Retinal pigment epithelial cell (primary cell): ENCODE measurements around the gene TRAT1.

ENCODE experiments used
- DNase-seq: peaks from one replicate; pipeline ENCODE4 v3.0.0-alpha.2; 2010; ENCODE audit warnings: low read depth
- H3K4me3 ChIP-seq: 2 replicates; pipeline ENCODE4 v1.5.1; 2011; ENCODE audit warnings: mild to moderate bottlenecking, low read length, control low read depth, moderate library complexity
- TF ChIP-seq, protein P1 (sequence below): conservative IDR thresholded peaks from 2 replicates; pipeline ENCODE4 v1.5.1; 2011; ENCODE audit warnings: low read depth, low read length, control low read depth, inconsistent platforms

Gene TRAT1, protein sequence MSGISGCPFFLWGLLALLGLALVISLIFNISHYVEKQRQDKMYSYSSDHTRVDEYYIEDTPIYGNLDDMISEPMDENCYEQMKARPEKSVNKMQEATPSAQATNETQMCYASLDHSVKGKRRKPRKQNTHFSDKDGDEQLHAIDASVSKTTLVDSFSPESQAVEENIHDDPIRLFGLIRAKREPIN

DNA sequence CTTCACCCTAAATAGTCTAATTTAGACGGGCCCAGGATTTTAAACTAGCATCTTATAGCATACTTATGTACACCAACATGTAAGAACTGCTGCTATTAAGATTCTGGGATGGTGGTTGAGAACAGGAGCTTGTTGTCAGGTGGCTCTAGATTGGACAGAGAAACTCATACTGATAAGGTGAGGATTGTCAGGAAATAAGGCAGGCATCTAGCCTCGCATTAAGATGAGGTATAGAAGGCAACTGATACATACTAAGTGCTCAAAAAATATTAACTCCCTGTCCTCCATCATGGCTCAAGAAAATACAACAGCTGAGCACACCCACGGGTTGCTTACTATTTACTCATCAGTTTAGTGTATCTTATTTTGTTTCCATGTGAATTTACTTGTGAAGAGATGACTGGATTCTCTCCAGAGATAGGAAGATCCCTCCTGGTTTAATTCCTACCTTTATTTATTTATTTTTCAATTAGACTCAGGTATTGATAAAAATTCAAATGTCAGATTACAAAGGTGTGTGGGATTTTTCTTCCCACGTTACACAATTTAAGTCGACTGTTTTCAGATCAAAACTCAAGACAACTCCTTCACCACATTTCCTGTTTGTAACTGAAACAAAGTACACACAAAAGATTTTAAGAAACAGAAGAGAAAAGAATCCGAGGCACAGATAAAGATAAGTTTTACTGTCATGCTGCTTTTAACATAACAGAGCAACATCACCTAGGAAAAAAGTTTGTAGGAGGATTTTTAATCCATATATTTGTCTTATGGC lies at the start of gene TRAT1:
TRAT1 (plus strand) TSS at position 664 of the 775 bp plus-strand sequence. CDS start 142 bp downstream, outside the sequence.
- no peak for DNase-seq
- TF ChIP-seq, protein P1, sequence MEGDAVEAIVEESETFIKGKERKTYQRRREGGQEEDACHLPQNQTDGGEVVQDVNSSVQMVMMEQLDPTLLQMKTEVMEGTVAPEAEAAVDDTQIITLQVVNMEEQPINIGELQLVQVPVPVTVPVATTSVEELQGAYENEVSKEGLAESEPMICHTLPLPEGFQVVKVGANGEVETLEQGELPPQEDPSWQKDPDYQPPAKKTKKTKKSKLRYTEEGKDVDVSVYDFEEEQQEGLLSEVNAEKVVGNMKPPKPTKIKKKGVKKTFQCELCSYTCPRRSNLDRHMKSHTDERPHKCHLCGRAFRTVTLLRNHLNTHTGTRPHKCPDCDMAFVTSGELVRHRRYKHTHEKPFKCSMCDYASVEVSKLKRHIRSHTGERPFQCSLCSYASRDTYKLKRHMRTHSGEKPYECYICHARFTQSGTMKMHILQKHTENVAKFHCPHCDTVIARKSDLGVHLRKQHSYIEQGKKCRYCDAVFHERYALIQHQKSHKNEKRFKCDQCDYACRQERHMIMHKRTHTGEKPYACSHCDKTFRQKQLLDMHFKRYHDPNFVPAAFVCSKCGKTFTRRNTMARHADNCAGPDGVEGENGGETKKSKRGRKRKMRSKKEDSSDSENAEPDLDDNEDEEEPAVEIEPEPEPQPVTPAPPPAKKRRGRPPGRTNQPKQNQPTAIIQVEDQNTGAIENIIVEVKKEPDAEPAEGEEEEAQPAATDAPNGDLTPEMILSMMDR = no peak
- H3K4me3 ChIP-seq = no peak within 1 kb of the TSS

GRCh38 chr3:108775649-108776048 lies 46.9 kb upstream of the TRAT1 start:
- TF ChIP-seq, protein P1 = no peak
- no peak overlapping the region for H3K4me3 ChIP-seq
- no peak for DNase-seq

DNA sequence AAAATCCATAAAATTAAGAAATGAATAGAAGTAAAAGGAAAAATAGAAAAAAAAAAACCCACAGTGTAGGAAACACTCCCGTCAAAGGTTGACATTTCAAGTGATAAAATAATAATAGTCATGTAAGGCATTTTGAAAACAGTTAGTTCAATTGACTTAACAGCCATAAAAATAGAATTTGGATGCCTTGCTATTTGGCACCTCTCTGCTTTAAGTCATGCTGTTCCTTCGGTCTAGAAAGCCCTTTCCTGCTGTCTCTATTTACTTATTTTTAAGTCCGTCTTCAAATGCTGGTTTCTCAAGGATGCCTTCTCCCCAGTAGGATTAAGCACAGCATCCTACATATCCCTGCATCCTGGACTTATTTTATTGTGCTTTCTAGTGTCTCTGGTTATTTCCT lies 43.1 kb upstream of the TRAT1 start:
- TF ChIP-seq, protein P1 = no peak
- no peak overlapping the region for H3K4me3 ChIP-seq
- no peak for DNase-seq

DNA sequence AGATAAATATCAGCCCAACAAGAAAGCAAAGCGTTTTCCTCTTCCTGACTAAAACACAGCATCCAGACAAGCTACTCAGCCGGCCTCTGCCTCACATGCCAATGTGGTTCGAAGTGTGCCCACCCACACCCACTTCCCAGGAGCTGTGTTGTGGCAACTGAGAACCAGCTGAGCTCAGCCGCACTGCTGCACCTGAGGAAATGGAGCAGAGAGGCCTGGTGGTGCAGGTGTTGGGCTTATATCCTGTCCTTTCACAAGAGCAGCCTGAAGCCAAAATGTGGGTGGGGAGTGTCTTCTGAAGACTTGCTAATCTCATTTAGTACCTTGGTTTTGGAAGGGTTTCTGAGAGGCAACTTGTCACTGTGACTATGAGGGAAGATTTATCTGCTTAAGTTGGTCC lies 42.4 kb upstream of the TRAT1 start:
- H3K4me3 ChIP-seq = no peak overlapping the region
- no peak for DNase-seq
- TF ChIP-seq, protein P1 = no peak

DNA sequence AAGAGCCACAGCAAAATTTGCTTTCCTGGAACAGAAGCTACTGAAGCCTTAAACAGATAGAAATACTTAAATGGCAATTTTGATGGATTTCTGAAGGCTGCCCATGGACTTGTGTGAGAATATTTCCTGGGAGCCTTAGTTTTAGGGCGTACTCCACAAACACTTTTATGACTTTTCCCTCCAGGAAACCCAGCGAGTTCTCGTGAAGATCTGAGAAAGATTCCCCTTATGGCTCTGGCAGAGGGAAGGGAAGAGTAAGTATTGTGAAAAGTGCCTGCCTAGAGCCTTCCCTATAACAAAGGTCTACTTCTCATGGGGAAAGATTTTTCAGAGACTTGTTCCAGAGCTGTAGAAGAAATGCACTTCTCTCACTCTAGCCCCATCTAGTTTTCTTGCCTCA lies 31.1 kb upstream of the TRAT1 start:
- DNase-seq = no peak
- TF ChIP-seq, protein P1 = no peak
- H3K4me3 ChIP-seq = no peak overlapping the region

GRCh38 chr3:108804437-108804836 lies 18.1 kb upstream of the TRAT1 start:
- TF ChIP-seq, protein P1 = no peak
- peak; percentile 38 for DNase-seq
- H3K4me3 ChIP-seq = no peak overlapping the region

- TF ChIP-seq, protein P1 = no peak
- H3K4me3 ChIP-seq = no peak overlapping the region
Observed at GRCh38 chr3:108804966-108805365, 17.6 kb upstream of the TRAT1 start.

More at GRCh38 chr3:108804966-108805365, 17.6 kb upstream of the TRAT1 start:
- DNase-seq = no peak
